HT-29 (cell line): ENCODE measurements around the gene AKR1E2. TPM values are rescaled to one million over a fixed set of nuclear protein-coding genes. Genes with fewer than 3 reads are reported as not detected.

Source experiments
- DNase-seq: peaks from one replicate; pipeline ENCODE4 v3.0.0-alpha.2; 2015; ENCODE audit warnings: low spot score
- total RNA-seq: library from RNA; depleted of rRNA; stranded (reverse); fragments of >200 nt; shearing (Covaris generic); gene quantifications from 2 replicates; pipeline ENCODE4 v1.2.3, GENCODE V29; 2014; rRNA removed

Gene AKR1E2
- total RNA-seq = 3.3 and 5.3 TPM in 2 replicates

- peak; percentile 74 for DNase-seq
These were observed at the start of gene AKR1E2 for GRCh38 chr10:4825868-4826791. Gene AKR1E2 (plus strand): TSS chr10:4826207. CDS start chr10:4826325, 118 bp downstream.

GRCh38 chr10:4776234-4776638, 49.8 kb upstream of the AKR1E2 start:
- DNase-seq = no peak

GRCh38 chr10:4778761-4779160, 47.2 kb upstream of the AKR1E2 start:
- no peak for DNase-seq

GRCh38 chr10:4780091-4780490, 45.9 kb upstream of the AKR1E2 start:
- no peak for DNase-seq

- DNase-seq = no peak
These were observed 45.2 kb upstream of the AKR1E2 start for GRCh38 chr10:4780782-4781181.

- DNase-seq = no peak
These were observed 44.1 kb upstream of the AKR1E2 start for GRCh38 chr10:4781955-4782354.

- DNase-seq = no peak
These were observed 41.2 kb upstream of the AKR1E2 start for GRCh38 chr10:4784667-4785333.

- DNase-seq = no peak
These were observed 39.8 kb upstream of the AKR1E2 start for GRCh38 chr10:4786043-4786839.

- DNase-seq = no peak
These were observed 36.0 kb upstream of the AKR1E2 start for GRCh38 chr10:4790045-4790444.

- no peak for DNase-seq
These were observed 35.1 kb upstream of the AKR1E2 start for GRCh38 chr10:4790922-4791321.

- DNase-seq = no peak
These were observed 33.6 kb upstream of the AKR1E2 start for GRCh38 chr10:4792381-4792780.

GRCh38 chr10:4801405-4801804, 24.6 kb upstream of the AKR1E2 start:
- no peak for DNase-seq

GRCh38 chr10:4802711-4803487, 23.1 kb upstream of the AKR1E2 start:
- DNase-seq = no peak

GRCh38 chr10:4803822-4804221, 22.2 kb upstream of the AKR1E2 start:
- DNase-seq = no peak

- DNase-seq = no peak
These were observed 21.5 kb upstream of the AKR1E2 start for GRCh38 chr10:4804465-4804864.

GRCh38 chr10:4806534-4806933, 19.5 kb upstream of the AKR1E2 start:
- no peak for DNase-seq

- no peak for DNase-seq
These were observed 18.1 kb upstream of the AKR1E2 start for GRCh38 chr10:4807761-4808507.

GRCh38 chr10:4809156-4809555, 16.9 kb upstream of the AKR1E2 start:
- no peak for DNase-seq

GRCh38 chr10:4810092-4810491, 15.9 kb upstream of the AKR1E2 start:
- DNase-seq = no peak

GRCh38 chr10:4812046-4812445, 14.0 kb upstream of the AKR1E2 start:
- DNase-seq = no peak
